K562 (cell line): ENCODE data around the gene ASIP. TPM values are rescaled to one million over a fixed set of nuclear protein-coding genes. Genes with fewer than 3 reads are reported as not detected.

Experiments
- ATAC-seq: fragments of 200-7000 bp; cut with Tn5 transposase; 3 replicates; pipeline ENCODE4 v1.9.1; 2020; ENCODE audit warnings: moderate library complexity
- BruUV-seq: library from RNA; stranded (reverse); fragments of 400-500 nt; replicated peaks from 2 replicates; lab custom pipeline; 2021; lab: Mats Ljungman, UMichigan
- CTCF ChIA-PET: fragments of 300-600 bp; formaldehyde crosslinking; extraction: SDS; loops from one replicate; lab custom pipeline; 2021; ENCODE audit warnings: low intra/inter-chr PET ratio; lab: Yijun Ruan, JAX
- POLR2A ChIA-PET: fragments of 300-600, 350-650 bp; sonication (Branson Sonifier 250); formaldehyde crosslinking; extraction: SDS; loops from one replicate; lab custom pipeline; 2021; ENCODE audit warnings: antibody characterized with exemption, inconsistent platforms; lab: Yijun Ruan, JAX
- DNase-seq, 4 experiments: peaks; one replicate each; pipeline versions ENCODE4 v3.0.0 to v3.0.0-alpha.2; 2011 to 2018; ENCODE audit warnings: low spot score in 3 of 4, mixed read lengths in 3 of 4; ENCODE audit errors: extremely low read depth in 1 of 4
- FAIRE-seq: peaks from 2 replicates; lab custom pipeline; 2011; peaks lifted over from hg19 to GRCh38; lab: Jason Lieb, UNC
- H2AFZ ChIP-seq: 2 replicates; pipeline ENCODE4 v1.6.0; 2011; ENCODE audit warnings: low read depth, low read length, control low read depth, inconsistent platforms
- H3K27ac ChIP-seq: fragments of 200-600 bp; 3 replicates; pipeline ENCODE4 v1.8.0; 2011; ENCODE audit warnings: low read depth, mild to moderate bottlenecking, control low read depth, inconsistent platforms, low read length, moderate library complexity, mixed read lengths; ENCODE audit errors: extremely low read depth
- H3K27me3 ChIP-seq, 2 experiments: fragments of 300-600 bp in 1 of 2; 2 replicates in 1 of 2; 3 replicates in 1 of 2; pipeline versions ENCODE4 v1.6.0 to v1.8.0; 2011; ENCODE audit warnings: inconsistent platforms in 2 of 2, low read length in 2 of 2, mild to moderate bottlenecking in 1 of 2, mixed read lengths in 1 of 2, moderate library complexity in 1 of 2; ENCODE audit not compliant: control insufficient read depth in 2 of 2, insufficient read depth in 2 of 2
- H3K36me3 ChIP-seq: fragments of 300-600 bp; 3 replicates; pipeline ENCODE4 v1.8.0; 2011; ENCODE audit warnings: mild to moderate bottlenecking, low read length, inconsistent platforms; ENCODE audit not compliant: control insufficient read depth, insufficient read depth
- H3K4me1 ChIP-seq, 2 experiments: fragments of 200-600 bp in 1 of 2; replicated peaks in 1 of 2; 2 replicates in 1 of 2; 3 replicates in 1 of 2; pipeline versions ENCODE4 v1.5.1 to v1.8.0; 2011; ENCODE audit warnings: inconsistent platforms in 2 of 2, low read length in 2 of 2, mild to moderate bottlenecking in 1 of 2, mixed read lengths in 1 of 2, moderate library complexity in 1 of 2; ENCODE audit not compliant: control insufficient read depth in 2 of 2, insufficient read depth in 2 of 2
- H3K4me2 ChIP-seq: 2 replicates; pipeline ENCODE4 v1.6.1; 2011; ENCODE audit warnings: low read length, control low read depth, inconsistent platforms, mixed read lengths; ENCODE audit not compliant: insufficient read depth
- H3K4me3 ChIP-seq: fragments of 200-600 bp; sonication (generic), shearing (Covaris generic); 2 replicates; pipeline ENCODE4 v1.5.1; 2016; ENCODE audit warnings: control low read depth, inconsistent platforms
- H3K79me2 ChIP-seq: fragments of 200-600 bp; 3 replicates; pipeline ENCODE4 v1.8.0; 2011; ENCODE audit warnings: low read length, inconsistent platforms; ENCODE audit not compliant: control insufficient read depth, insufficient read depth
- H3K9ac ChIP-seq, 2 experiments: 2 replicates each; pipeline versions ENCODE4 v1.6.0 to v1.6.1; 2011; ENCODE audit warnings: low read depth in 2 of 2, low read length in 2 of 2, control low read depth in 1 of 2, inconsistent platforms in 1 of 2, mild to moderate bottlenecking in 1 of 2, mixed read lengths in 1 of 2; ENCODE audit not compliant: insufficient read depth in 1 of 2
- H3K9me1 ChIP-seq: one replicate; pipeline ENCODE4 v1.6.0; 2011; ENCODE audit warnings: inconsistent platforms, mild to moderate bottlenecking, low read length, moderate library complexity; ENCODE audit not compliant: control insufficient read depth, insufficient read depth
- H3K9me3 ChIP-seq: replicated peaks from 2 replicates; pipeline ENCODE4 v1.5.1; 2011; ENCODE audit warnings: low read depth, low read length, inconsistent platforms; ENCODE audit not compliant: control insufficient read depth, insufficient read depth
- H4K20me1 ChIP-seq: replicated peaks from 2 replicates; pipeline ENCODE4 v1.6.1; 2011; ENCODE audit warnings: low read length, inconsistent platforms, mixed read lengths; ENCODE audit not compliant: control insufficient read depth, insufficient read depth
- MXI1 ChIP-seq: IDR thresholded peaks from 2 replicates; pipeline ENCODE4 v1.6.1; 2011; ENCODE audit warnings: low read depth, mild to moderate bottlenecking, improper control_type of control experiment, low read length
- NR3C1 ChIP-seq: sonication (generic); formaldehyde crosslinking; IDR thresholded peaks from 2 replicates; pipeline ENCODE4 v1.8.1; 2022; ENCODE audit warnings: missing genetic modification reagents
- ZNF740 ChIP-seq, 3 experiments: fragments of 200-800 bp in 1 of 3; sonication (Bioruptor generic) in 1 of 3; sonication (generic) in 1 of 3; formaldehyde crosslinking in 1 of 3; IDR thresholded peaks; 2 replicates each; pipeline versions ENCODE4 v1.6.1 to v1.8.0; 2016 to 2022; ENCODE audit warnings: mild to moderate bottlenecking in 2 of 3, missing compliant biosample characterization in 2 of 3, missing genetic modification characterization in 2 of 3, missing genetic modification reagents in 1 of 3
- WGBS: fragments of 100-300 bp; shearing (Covaris generic); methylation state at CpG from one replicate; pipeline ENCODE4 v1.1.6; 2016; ENCODE audit warnings: low coverage, mixed read lengths; ENCODE audit not compliant: insufficient coverage; ENCODE audit errors: missing lambda C conversion rate; 5-methylcytosine and 5-hydroxymethylcytosine counted together
- in situ Hi-C: fragments of 300-500 bp; cut with MboI; formaldehyde crosslinking; loops from 4 replicates; pipeline ENCODE4 v1.15.0; 2018; ENCODE audit warnings: inconsistent platforms, mixed read lengths
- intact Hi-C: fragments of 100-400 bp; cut with micrococcal nuclease; formaldehyde crosslinking; loops from 2 replicates; pipeline ENCODE4 v1.14.2; 2022
- polyA plus RNA-seq, 8 experiments: library from polyadenylated mRNA; depleted of rRNA in 4 of 8; stranded (reverse) in 5 of 8; unstranded in 3 of 8; fragments of >200 nt; fragmentation: Nextera tagmentation in 2 of 8; fragmentation: Illumina TruSeq in 1 of 8; extraction: Ambion mirVana in 2 of 8; extraction: Trizol in 1 of 8; gene quantifications; 2 replicates each; pipeline versions ENCODE4 v1.2.1 to v1.2.3, GENCODE V29; 2011 to 2014; ENCODE audit warnings: inconsistent platforms in 1 of 8, missing spikeins in 1 of 8
- total RNA-seq, 7 experiments: library from RNA; depleted of rRNA in 6 of 7; stranded (reverse); fragments of >200 nt in 6 of 7; fragmentation: Illumina TruSeq in 2 of 7; extraction: Trizol in 2 of 7; gene quantifications; 2 replicates each; pipeline versions ENCODE4 v1.2.1 to v1.2.3, GENCODE V29; 2011 to 2021; ENCODE audit warnings: low replicate concordance in 1 of 7
- TF ChIP-seq, protein P1 (sequence below), 2 experiments: fragments of 450-650 bp; formaldehyde crosslinking in 1 of 2; IDR thresholded peaks; 2 replicates each; pipeline versions ENCODE4 v1.4.0 to v1.6.1; 2014 to 2020; ENCODE audit warnings: mild to moderate bottlenecking in 2 of 2, borderline replicate concordance in 1 of 2, low read depth in 1 of 2
- TF ChIP-seq, protein P2 (sequence below): fragments of 450-650 bp; IDR thresholded peaks from 2 replicates; pipeline ENCODE4 v1.6.1; 2018; ENCODE audit not compliant: partially characterized antibody

The ASIP gene
- total and polyA plus RNA-seq, 9 of the 15 experiments (the other 6 are each of a cell fraction or from before 2014, with no cell fraction given) = not detected

GRCh38 chr20:34302723-34303533, 61.7 kb downstream of the ASIP start, which contains the start of gene AHCY:
AHCY (minus strand) TSS chr20:34303355; CDS start chr20:34303270, 85 bp downstream.
- H3K4me3 ChIP-seq = peak within 1 kb of the TSS; percentile 96
- peak; percentile 96 for FAIRE-seq
- H3K9me1 ChIP-seq = no peaks in the 10 kb centered on the region
- H3K9ac ChIP-seq = peak within 1 kb of the TSS; percentile 89 to 94
- peak; percentile 89 to 99 (median 91) for DNase-seq
- peak within 1 kb of the TSS; percentile 97 for H3K4me2 ChIP-seq
- WGBS = under 1% methylated on average over 49 of the region's 79 CpGs
- no peaks in the 10 kb centered on the region for H3K27me3 ChIP-seq
- no peaks in the 10 kb centered on the region for H3K9me3 ChIP-seq
- no TSS peak for BruUV-seq
- peaks cover 30% of the 10 kb centered on the region; the same call in 2 of the 3 replicates for H3K36me3 ChIP-seq
- H3K79me2 ChIP-seq = peaks cover 49% of the 10 kb centered on the region
- ChIA-PET POLR2A (interaction anchor here (0.6 to 1.8 kb wide), 8 partner anchors 10 to 374 kb away, joined by 3 to 9 read pairs (median 3); partner anchors contain the start of genes DYNLRB1, PIGU and RALY), CTCF (no interaction called here)
- peak within 1 kb of the TSS; percentile 92 for H3K27ac ChIP-seq
- H4K20me1 ChIP-seq = 0 out of 2 replicates have a peak, but pooled peaks cover 3% of the 10 kb centered on the region
- intact Hi-C loops = loop anchor here (2.0 kb wide), 1 partner anchor 112 kb away; no protein-coding TSS in a partner anchor
- H3K4me1 ChIP-seq = peaks cover 22 to 34% of the 10 kb centered on the region in 2 experiments
- peak within 1 kb of the TSS; percentile 86 for H2AFZ ChIP-seq
- in situ Hi-C loops = loop anchor here (5.0 kb wide), 1 partner anchor 214 kb away; the partner anchor contains the start of gene DYNLRB1
- ATAC-seq = peak; percentile 97
- TF ChIP-seq ZNF740 (CRISPR knock-in tag; IDR thresholded peaks at IDR 0.05) (no peak), ZNF740 (tag; IDR thresholded peaks at IDR 0.05) (no peak), NR3C1 (CRISPR knock-in tag) (no peak), MXI1 (peak; percentile 57; the same call in 1 of the 2 replicates)
- TF ChIP-seq, protein P1, sequence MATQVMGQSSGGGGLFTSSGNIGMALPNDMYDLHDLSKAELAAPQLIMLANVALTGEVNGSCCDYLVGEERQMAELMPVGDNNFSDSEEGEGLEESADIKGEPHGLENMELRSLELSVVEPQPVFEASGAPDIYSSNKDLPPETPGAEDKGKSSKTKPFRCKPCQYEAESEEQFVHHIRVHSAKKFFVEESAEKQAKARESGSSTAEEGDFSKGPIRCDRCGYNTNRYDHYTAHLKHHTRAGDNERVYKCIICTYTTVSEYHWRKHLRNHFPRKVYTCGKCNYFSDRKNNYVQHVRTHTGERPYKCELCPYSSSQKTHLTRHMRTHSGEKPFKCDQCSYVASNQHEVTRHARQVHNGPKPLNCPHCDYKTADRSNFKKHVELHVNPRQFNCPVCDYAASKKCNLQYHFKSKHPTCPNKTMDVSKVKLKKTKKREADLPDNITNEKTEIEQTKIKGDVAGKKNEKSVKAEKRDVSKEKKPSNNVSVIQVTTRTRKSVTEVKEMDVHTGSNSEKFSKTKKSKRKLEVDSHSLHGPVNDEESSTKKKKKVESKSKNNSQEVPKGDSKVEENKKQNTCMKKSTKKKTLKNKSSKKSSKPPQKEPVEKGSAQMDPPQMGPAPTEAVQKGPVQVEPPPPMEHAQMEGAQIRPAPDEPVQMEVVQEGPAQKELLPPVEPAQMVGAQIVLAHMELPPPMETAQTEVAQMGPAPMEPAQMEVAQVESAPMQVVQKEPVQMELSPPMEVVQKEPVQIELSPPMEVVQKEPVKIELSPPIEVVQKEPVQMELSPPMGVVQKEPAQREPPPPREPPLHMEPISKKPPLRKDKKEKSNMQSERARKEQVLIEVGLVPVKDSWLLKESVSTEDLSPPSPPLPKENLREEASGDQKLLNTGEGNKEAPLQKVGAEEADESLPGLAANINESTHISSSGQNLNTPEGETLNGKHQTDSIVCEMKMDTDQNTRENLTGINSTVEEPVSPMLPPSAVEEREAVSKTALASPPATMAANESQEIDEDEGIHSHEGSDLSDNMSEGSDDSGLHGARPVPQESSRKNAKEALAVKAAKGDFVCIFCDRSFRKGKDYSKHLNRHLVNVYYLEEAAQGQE (IDR thresholded peaks at IDR 0.05; ENCODE audit: borderline replicate concordance) = peak; percentile 91
- TF ChIP-seq, protein P1 (CRISPR knock-in tag; IDR thresholded peaks at IDR 0.05; ENCODE audit: low read depth) = no peak
- TF ChIP-seq, protein P2, sequence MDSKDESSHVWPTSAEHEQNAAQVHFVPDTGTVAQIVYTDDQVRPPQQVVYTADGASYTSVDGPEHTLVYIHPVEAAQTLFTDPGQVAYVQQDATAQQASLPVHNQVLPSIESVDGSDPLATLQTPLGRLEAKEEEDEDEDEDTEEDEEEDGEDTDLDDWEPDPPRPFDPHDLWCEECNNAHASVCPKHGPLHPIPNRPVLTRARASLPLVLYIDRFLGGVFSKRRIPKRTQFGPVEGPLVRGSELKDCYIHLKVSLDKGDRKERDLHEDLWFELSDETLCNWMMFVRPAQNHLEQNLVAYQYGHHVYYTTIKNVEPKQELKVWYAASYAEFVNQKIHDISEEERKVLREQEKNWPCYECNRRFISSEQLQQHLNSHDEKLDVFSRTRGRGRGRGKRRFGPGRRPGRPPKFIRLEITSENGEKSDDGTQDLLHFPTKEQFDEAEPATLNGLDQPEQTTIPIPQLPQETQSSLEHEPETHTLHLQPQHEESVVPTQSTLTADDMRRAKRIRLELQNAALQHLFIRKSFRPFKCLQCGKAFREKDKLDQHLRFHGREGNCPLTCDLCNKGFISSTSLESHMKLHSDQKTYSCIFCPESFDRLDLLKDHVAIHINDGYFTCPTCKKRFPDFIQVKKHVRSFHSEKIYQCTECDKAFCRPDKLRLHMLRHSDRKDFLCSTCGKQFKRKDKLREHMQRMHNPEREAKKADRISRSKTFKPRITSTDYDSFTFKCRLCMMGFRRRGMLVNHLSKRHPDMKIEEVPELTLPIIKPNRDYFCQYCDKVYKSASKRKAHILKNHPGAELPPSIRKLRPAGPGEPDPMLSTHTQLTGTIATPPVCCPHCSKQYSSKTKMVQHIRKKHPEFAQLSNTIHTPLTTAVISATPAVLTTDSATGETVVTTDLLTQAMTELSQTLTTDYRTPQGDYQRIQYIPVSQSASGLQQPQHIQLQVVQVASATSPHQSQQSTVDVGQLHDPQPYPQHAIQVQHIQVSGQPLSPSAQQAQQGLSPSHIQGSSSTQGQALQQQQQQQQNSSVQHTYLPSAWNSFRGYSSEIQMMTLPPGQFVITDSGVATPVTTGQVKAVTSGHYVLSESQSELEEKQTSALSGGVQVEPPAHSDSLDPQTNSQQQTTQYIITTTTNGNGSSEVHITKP = no peak
